ENCODE data around the gene CRYZ.
"Not testable (repeated sequence)": the region's sequence is repeated elsewhere in the genome, so short reads cannot be mapped to it uniquely, and the experiment has no call there.

Gene CRYZ, protein sequence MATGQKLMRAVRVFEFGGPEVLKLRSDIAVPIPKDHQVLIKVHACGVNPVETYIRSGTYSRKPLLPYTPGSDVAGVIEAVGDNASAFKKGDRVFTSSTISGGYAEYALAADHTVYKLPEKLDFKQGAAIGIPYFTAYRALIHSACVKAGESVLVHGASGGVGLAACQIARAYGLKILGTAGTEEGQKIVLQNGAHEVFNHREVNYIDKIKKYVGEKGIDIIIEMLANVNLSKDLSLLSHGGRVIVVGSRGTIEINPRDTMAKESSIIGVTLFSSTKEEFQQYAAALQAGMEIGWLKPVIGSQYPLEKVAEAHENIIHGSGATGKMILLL

DNA sequence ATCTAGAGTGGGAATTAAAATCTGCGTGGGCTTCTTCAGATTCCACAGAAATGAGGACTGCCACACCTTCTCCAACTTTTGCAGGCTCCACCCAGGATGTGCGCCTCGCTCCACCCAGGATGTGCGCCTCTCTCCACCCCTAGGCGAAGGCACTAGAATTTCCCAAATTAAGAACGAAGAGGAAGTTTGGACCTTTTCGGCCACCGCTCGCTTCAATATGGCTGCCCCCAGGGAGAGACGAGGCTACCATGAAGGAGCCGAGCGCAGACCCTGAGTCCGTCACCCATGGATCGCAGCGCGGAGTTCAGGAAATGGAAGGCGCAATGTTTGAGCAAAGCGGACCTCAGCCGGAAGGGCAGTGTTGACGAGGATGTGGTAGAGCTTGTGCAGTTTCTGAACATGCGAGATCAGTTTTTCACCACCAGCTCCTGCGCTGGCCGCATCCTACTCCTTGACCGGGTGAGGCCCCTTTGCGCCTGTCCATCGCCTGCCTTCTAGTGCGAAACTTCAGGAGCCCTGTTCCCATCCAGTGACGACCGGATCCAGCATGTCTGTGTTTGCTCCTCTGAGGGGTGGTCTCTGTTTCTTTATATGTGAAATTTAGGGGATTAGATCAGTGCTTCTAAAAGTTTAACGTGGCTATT, at the start of gene CRYZ, which contains the start of gene TYW3:
Gene CRYZ, minus strand, starts transcription at position 91 of the 644 bp plus-strand sequence. CDS start 8,229 bp downstream, outside the sequence.
Gene TYW3, plus strand, starts transcription at position 193 of the 644 bp plus-strand sequence. Its CDS starts 93 bp downstream, at position 286.
- peak; percentile 95 for DNase-seq (ENCODE audit: low spot score)

DNA sequence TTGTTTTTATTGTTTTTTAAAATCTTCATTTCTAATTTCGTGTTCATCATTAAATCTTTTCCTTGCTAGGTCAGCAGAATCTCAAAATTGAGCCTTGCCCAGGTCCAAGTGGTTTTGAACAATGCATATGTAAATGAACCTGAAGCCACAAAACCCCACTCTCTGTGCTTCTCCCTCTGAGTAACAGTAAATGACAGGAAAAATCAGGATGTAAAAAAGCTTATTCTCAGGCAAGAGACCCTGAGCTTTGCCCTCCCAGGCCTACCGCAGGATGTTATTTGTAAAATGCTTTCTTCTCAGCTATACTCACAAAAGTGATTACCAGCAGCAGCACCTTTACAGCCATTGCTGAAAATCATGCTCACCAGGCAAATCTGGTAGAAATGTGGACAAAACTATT, 47.7 kb upstream of the CRYZ start:
- DNase-seq (ENCODE audit: low spot score), result no peak

DNA sequence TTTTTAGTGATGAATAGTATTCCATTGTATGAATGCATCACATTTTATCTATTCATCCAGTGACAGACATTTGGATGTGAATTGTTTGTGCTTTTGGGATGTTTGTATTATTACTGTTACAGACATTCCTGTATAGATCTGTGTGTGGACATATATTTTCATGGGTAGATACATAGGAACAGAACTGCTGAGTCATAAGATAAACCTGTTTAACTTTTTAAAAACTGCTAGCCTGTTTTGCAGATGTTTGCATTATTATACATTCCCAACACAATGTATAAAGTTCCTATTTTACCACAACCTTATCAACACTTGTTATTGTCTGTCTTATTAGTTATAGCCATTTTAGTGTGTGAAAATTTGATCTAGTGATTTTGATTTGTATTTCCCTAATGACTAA, 46.9 kb upstream of the CRYZ start:
- DNase-seq (ENCODE audit: low spot score), result no peak

DNA sequence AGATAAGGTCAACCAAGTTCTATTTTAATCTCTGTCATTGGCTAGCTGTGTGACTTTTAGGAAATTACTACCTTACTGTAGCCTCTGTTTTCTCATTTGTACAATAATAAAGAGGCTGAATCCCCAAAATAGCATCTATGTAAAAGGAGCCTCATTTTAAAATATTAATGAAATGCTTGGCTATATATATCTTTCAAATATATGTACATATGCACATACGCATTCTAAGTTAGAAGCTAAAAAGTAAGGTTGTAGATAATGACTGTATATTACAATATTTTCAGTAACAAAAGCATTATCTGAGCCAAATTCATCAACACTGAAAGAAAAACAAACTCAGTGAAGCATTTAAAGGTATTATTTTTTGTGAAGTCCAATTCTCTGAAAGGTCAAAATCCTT, 44.7 kb upstream of the CRYZ start:
- DNase-seq (ENCODE audit: low spot score), result no peak

DNA sequence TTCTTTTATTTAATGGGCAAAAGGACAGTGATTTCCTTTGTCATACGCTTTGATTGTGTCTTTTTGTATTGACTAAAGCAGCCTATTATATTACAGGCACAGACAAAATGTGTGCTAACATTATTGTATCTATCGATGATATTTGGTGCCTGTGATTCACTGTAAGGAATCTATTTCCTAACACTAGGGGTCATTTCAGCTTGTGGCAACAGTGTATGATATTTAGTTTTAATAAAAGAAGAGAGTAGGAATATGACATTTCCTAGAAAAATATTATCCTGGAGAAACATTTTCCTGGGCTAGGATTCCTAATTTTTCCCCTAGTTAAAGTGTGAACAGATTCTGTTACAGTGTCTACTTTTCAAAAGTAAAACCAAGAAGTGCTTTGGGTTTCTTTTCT, 42.9 kb upstream of the CRYZ start:
- no peak for DNase-seq (ENCODE audit: low spot score)

DNA sequence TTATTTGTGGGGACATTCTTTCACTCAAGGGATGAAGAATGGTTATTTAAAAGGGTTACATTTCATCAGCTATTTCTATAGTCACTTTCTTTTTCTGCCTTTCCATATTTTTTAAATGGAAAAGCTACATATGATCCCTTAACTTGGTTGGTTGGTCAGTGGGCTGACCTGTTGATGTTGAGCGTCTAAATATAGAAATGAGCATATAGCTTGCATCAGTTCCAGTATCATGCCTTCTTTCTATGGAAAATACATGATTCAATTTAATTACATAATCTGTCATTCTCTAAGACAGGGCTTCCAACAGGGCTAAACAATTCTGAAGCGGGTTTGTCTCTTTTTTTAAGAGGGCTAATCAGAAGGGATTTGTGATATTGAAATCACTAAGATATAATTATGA, 40.7 kb upstream of the CRYZ start:
- DNase-seq (ENCODE audit: low spot score), result no peak

DNA sequence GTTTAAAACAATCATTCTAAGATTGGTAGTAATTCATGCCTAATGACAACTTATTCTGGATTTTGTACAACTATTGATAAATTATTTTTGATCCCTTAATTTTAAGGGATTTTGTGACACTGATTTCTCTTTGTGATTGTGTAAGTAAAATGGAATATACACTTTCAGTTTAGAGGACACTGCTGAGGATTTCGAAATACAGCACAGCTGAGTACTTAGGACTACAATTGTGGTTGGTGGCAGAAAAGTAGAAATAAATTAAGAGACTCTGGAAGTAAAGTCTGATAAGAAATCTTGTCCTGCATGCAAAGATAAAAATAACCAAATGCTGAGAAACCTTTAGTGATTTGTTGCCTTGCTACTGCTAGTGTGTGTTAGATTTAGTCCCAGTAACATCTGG, 40.1 kb upstream of the CRYZ start:
- no peak for DNase-seq (ENCODE audit: low spot score)

DNA sequence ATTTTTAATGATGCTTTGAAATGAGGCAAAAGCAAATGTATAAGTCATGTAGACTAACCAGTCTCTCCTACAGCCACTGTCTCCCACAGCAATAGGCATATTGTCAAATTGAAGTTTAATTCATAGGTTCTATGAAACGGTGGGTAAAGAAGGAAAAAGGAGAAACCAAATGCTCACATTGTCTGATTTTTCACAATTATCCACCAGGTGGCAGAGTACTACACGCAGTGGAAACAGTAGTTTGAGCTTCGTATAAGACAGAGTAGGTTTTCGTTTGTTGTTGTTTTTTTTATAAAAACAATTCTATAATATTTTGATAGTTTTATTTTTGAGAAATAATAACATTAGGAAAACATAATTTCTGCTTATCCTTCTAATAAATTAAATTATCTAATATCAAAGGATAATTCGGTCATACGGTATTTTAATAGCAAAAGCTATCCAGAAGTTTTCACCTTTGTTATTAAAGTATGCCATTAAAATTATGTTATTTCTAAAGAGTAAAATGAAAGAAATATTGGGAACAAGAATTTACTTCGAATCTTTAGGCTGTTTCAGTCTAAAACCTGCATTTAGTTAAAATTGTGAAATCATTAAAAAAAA, 39.2 kb upstream of the CRYZ start:
- DNase-seq (ENCODE audit: low spot score), result peak; percentile 33

DNA sequence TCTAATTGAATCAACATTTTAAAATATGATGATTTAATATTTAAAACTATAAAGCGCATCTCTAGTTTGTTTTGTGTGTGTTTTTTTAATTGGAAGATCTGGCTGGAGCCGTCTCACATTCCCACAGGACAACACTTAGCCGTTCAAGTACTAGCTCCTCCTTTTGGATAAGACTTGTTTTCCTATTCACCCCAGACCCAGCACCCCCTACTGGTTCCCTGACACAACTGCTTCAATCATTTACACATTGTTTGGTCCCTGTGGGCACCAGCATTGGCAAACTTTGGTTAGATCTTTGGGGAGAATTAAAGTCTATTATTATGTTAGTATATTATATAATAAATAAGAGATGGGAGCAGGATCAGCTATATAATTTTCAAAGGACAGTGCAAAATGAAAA, 34.6 kb upstream of the CRYZ start:
- DNase-seq (ENCODE audit: low spot score), result no peak

DNA sequence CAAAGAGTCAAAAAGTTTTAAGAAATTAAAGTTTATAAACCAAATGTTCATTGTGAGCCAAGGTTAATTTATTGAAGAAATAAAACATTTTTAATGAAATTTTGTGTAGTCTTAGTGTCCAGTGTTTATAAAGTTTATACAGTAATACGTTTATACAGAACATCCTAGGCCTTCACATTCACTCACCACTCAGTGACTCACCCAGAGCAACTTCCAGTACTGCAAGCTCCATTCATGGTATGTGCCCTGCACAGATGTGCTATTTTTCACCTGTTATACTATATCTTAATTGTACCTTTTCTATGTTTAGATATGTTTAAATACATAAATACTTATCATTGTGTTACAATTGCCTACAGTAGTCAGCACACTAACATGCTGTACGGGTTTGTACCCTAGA, 33.7 kb upstream of the CRYZ start:
- no peak for DNase-seq (ENCODE audit: low spot score)

DNA sequence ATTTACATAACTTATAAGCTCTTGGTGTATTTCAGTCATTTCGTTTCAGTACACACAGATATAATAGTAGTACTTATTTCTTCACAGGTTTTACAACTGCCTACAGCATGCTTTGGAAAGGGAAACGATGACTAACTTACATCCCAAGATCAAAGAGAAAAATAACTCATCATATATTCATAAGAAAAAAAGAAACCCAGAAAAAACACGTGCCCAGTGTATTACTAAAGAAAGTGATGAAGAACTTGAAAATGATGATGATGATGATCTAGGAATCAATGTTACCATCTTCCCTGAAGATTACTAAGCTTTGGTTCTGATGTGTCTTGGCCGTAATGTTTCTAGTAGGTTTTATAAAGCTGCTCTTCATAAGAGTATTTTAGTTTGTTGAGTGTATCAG, 31.0 kb upstream of the CRYZ start:
- DNase-seq (ENCODE audit: low spot score), result no peak

DNA sequence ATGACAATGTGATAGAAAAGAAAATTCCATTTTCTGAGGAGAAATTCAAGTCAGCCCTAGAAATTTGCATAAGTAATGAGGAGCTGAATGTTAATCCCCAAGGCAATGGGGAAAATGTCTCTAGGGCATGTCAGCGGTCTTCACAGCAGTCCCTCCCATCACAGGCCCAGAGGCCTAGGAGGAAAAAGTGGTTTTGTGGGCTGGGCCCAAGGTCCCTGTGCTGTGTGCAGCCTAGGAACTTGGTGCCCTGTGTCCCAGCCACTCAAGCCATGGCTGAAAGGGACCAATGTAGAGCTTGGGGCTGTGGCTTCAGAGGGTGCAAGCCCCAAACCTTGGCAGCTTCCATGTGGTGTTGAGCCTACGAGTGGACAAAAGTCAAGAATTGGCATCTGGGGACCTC, 23.8 kb upstream of the CRYZ start:
- not testable (repeated sequence) for DNase-seq (ENCODE audit: low spot score)

DNA sequence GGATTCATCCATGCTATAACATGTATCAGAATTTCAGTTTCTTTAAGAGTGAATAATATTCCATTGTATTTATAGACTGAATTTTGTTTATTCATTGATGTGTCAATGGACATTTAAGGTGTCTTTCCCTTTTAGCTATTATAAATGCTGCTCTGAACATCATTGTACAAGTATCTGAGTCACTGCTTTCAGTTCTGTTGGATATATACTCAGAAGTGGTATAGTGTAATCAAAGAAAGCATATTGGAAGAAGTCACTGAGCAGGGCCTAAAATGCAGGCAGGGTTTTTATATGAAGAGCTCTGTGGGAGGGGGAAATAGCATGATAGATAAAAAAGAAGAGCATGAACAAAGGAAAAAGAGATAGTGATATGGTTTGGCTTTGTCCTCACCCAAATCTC, 22.6 kb upstream of the CRYZ start:
- no peak for DNase-seq (ENCODE audit: low spot score)

DNA sequence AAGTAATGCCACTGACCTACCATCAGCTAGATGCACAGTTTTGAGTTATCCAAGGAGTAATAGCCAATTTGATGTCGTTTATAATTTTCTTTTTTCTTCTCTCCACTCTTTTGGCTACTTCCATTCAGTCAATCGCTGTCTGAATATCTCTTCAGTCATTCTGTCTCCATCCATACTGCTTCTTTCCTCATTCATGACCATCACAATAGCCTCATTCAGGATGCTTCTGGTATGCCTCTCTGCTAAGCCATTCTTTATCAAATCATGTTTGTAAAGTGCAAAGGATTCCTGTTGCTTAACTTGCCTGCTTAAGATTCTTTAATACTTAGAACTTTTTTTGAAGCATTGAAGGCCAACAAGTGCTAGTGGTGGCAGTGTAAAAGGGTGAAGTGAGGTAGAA, 20.3 kb upstream of the CRYZ start:
- DNase-seq (ENCODE audit: low spot score), result no peak

DNA sequence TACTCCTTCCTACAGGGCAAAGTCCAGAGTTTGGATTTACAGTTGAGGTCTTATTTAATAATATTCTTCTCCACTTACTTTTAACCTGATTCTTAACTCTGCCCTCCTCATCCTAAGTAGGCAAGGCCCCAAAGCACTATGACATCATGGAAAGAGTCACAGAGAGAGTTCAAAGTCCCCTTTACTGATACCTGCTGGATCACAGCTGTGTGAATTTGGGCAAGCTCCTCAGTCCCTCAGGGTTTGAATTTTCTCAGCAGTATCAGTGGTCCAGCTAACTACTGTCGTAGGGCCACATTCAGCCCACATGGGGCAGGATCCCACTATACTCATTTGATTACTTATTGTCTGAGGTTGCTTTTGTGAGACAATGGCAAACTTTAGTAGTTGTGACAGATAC, 16.1 kb upstream of the CRYZ start:
- DNase-seq (ENCODE audit: low spot score), result no peak

DNA sequence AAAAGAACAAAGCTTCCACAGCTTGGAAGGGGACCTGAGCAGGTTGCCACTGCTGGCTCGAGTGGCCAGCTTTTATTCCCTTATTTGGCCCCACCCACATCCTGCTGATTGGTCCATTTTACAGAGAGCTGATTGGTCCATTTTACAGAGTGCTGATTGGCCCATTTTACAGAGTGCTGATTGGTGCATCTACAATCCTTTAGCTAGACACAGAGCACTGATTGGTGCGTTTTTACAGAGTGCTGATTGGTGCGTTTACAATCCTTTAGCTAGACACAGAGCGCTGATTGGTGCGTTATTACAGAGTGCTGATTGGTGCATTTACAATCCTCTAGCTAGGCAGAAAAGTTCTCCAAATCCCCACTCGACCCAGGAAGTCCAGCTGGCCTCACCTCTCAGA, 12.4 kb upstream of the CRYZ start:
- DNase-seq (ENCODE audit: low spot score), result not testable (repeated sequence)

DNA sequence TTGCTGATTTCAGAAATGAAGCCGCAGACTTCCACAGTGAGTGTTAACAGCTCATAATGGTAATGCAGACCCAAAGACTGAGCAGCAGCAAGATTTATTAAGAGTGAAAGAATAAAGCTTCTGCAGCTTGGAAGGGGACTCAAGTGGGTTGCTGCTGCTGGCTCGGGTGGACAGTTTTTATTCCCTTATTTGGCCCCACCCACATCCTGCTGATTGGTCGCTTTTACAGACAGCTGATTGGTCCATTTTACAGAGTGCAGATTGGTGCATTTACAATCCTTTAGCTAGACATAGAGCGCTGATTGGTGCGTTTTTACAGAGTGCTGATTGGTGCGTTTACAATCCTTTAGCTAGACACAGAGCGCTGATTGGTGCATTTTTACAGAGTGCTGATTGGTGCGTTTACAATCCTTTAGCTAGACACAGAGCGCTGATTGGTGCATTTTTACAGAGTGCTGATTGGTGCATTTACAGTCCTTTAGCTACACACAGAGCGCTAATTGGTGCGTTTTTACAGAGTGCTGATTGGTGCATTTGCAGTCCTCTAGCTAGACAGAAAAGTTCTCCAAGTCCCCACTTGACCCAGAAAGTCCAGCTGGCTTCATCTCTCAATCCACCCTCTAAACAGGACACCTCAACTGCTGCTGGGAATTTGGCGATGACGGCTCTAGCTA, 7.6 kb upstream of the CRYZ start:
- not testable (repeated sequence) for DNase-seq (ENCODE audit: low spot score)

DNA sequence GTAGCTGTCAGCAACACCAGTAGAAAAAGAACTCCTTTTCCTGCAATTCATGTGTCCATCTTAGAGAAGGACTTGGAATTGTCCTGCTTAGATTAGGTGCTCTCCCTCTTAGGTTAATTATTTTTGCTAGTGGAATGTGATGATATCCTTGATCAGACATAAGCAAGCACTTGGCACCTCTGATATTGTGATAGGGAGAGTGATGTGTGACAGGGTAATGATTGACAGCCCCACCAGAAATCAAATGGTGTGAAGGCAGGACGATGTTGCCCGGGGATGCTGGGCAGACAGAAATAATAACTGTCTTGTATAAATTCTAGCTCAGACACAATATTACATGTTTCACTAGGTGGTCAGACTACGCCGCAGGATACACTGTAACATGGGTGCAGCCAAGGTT, 4.5 kb upstream of the CRYZ start:
- DNase-seq (ENCODE audit: low spot score), result no peak

DNA sequence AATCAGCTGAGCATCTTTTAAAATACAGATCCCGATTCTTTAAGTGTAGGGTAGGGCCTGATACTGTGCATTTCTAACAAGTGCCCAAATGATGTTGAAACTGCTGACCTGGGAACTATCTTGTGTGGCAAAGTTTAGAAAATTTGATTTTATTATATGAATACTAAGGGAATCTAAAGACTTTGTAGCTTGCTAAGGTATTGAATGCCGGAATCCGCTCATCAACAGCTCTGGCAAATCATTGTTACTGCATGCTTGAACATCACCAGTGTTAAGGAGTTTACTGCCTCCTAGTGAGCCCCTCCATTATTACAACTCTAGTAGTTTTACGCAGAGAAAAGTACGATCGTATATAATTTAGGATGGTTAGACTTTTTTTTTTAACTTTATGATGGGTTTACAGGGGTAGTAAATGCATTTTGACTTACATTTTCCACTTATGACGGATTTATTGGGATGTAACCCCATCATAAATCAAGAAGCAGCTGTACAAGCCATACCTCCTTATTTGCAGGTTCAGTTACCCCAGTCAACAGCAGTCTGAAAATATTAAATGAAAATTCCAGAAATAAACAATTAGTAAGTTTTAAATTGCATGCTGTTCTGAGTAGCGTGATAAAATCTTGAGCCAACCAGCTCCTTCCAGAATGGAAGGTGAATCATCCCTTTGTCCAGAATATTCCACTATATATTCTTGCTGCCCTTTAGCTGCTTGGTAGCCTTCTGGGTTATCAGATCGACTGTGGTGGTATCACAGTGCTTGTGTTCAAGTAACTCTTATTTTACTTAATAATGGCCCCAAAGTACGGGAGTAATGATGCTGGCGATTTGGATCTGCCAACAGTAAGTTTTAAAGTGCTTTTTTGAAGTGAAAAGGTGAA, 994 bp upstream of the CRYZ start:
- DNase-seq (ENCODE audit: low spot score), result peak; percentile 76

DNA sequence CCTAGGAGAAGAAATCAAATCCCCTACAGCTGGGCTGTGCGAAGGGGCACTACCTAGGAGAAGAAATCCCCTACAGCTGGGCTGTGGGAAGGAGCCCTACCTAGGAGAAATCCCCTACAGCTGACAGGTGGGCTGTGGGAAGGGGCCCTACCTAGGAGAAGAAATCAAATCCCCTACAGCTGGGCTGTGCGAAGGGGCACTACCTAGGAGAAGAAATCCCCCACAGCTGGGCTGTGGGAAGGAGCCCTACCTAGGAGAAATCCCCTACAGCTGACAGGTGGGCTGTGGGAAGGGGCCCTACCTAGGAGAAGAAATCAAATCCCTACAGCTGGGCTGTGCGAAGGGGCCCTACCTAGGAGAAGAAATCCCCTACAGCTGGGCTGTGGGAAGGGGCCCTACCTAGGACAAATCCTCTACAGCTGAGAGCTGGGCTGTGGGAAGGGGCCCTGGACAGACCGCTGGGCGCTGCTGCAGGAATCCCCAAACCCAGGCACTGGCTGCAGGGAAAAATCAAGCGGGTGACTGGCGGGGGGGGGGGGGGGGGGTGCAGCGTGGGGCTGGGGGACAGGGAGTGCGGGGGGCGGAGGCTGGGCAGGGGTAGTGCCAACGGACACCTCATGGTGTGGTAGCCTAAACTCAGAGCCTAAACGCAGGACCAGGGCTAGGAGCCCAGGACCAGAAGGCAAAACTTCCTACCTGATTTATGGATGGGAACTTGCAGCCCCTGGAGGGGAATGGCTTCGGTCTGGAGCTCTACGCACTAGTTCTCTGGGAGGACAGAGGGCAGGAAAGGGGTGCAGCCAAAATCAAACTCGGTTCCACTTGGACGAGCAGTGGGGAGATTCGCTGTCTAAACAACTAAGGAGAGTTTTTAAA, 541 bp downstream of the CRYZ start:
- DNase-seq (ENCODE audit: low spot score), result not testable (repeated sequence)

All from putamen (tissue), 1 donor.